Colonic mucosa (tissue), 4 donors: ENCODE data around the gene NHLH1. TPM values are rescaled to one million over a fixed set of nuclear protein-coding genes. Genes with fewer than 3 reads are reported as not detected.
A peak's percentile ranks its signal among the peaks of the same experiment; 100 is the strongest.

ENCODE experiments used
- DNase-seq: peaks from one replicate; pipeline ENCODE4 v3.0.0-alpha.2; 2020
- H3K27ac ChIP-seq: fragments of 200-600 bp; one replicate; pipeline ENCODE4 v1.8.0; 2021
- H3K27me3 ChIP-seq: fragments of 200-600 bp; one replicate; pipeline ENCODE4 v1.8.0; 2021
- H3K36me3 ChIP-seq: fragments of 200-600 bp; one replicate; pipeline ENCODE4 v1.8.0; 2021
- H3K4me1 ChIP-seq: fragments of 200-600 bp; one replicate; pipeline ENCODE4 v1.8.0; 2021; ENCODE audit warnings: mild to moderate bottlenecking
- H3K4me3 ChIP-seq: fragments of 200-600 bp; one replicate; pipeline ENCODE4 v1.8.0; 2021
- H3K9ac ChIP-seq, 2 donors: one replicate each; pipeline ENCODE4 v1.7.0; 2013; ENCODE audit warnings: control low read depth in 2 of 2, low read depth in 2 of 2, low read length in 2 of 2
- H3K9me3 ChIP-seq: fragments of 200-600 bp; one replicate; pipeline ENCODE4 v1.8.0; 2021
- CTCF ChIP-seq: fragments of 200-600 bp; IDR thresholded peaks from one replicate; pipeline ENCODE4 v1.8.0; 2022; ENCODE audit warnings: antibody characterized with exemption, mild to moderate bottlenecking
- intact Hi-C: fragments of 100-400 bp; cut with DNase I; formaldehyde crosslinking; loops from one replicate; pipeline ENCODE4 v1.14.1; 2022
- total RNA-seq, 2 donors: library from RNA; stranded (reverse); fragmentation: NEBNext Ultra II Directional in 1 of 2; extraction: Animal tissue kit (Norgen Biotek cat#: 25700) in 1 of 2; gene quantifications; one replicate each; pipeline ENCODE4 v1.2.1, GENCODE V29; 2021
- donor health status: healthy.
- donor health status: DM: no; HTN: no; CAD: no.
- donor health status: DM: no; HTN: no; CAD: no.

NHLH1 gene
- total RNA-seq, 2 donors from 2014 or later = 0.12 TPM; not detected in 1

DNA sequence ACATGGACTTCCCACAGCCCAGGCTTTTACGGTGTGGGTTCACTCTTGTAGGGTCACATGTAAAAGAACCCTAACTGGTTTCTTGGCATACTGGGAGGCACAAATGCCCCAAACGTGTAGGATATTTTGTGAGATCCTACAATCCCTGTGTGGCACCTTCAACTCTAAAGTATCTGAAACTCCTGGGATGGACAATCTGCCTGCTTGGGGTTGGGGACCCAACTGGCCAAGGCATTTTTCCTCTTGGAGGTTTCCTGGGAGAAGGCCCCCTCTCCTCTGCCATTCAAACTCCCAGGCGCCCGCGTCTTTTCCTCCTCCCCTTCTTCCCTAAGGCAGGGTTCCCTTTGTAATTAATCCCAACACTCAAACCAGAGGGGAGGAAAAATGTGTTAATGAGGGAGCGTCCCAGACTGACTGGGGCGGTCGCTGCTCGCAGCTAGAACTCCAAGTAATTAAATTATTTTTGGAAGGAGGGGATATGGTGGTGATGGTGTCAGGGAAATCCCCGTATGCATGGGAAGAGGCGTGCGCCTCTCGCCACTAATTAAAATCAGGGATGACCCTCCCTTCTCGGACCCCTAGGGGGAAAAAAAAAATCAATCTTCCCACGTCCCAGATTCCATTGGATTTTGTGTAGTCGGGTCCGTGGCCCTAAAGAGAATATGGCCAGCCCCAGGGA is 32.8 kb downstream of the NHLH1 start:
- no peaks in the 10 kb centered on the region for H3K27me3 ChIP-seq
- H3K4me1 ChIP-seq = no peaks in the 10 kb centered on the region
- no peaks in the 10 kb centered on the region for H3K9me3 ChIP-seq
- H3K9ac ChIP-seq = peak overlapping the region in 1 of 2 donors; percentile 64
- peak overlapping the region; percentile 59 for H3K4me3 ChIP-seq
- H3K27ac ChIP-seq = no peak overlapping the region
- intact Hi-C loops = no loop called here
- no peak for TF ChIP-seq CTCF
- peak; percentile 15 for DNase-seq
- no peaks in the 10 kb centered on the region for H3K36me3 ChIP-seq

DNA sequence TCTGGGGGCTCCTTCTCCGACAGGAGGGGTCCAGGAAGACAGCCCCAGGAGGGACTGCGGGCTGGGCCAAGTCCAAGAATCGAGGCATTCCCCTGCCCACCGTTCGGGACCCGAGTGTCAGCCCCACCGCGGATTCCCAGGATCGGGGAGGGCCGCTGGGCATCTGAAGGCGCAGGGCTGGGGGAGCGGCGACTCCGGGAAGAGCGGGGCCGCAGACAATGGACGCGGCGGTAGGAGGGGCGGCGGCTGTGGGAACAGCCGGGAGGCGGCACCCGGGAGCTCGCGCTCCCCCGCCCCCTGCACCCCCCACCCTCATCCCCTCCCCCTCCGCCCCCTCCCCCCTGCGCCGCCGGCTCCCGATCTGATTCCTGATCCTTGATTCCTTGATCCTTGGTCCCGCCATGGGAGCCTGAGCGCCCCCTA is 33.4 kb downstream of the NHLH1 start, which contains the start of gene VANGL2:
Gene VANGL2 (plus strand): TSS at position 342 of the 423 bp plus-strand sequence. CDS start 15,274 bp downstream, outside the sequence.
- H3K27me3 ChIP-seq = no peaks in the 10 kb centered on the region
- no peak for TF ChIP-seq CTCF
- H3K9me3 ChIP-seq = no peaks in the 10 kb centered on the region
- H3K4me1 ChIP-seq = no peaks in the 10 kb centered on the region
- peak within 1 kb of the TSS; percentile 59 for H3K4me3 ChIP-seq
- peak within 1 kb of the TSS; percentile 60 to 70 for H3K9ac ChIP-seq
- peak; percentile 80 for DNase-seq
- intact Hi-C loops = no loop called here
- H3K27ac ChIP-seq = no peak within 1 kb of the TSS
- no peaks in the 10 kb centered on the region for H3K36me3 ChIP-seq

DNA sequence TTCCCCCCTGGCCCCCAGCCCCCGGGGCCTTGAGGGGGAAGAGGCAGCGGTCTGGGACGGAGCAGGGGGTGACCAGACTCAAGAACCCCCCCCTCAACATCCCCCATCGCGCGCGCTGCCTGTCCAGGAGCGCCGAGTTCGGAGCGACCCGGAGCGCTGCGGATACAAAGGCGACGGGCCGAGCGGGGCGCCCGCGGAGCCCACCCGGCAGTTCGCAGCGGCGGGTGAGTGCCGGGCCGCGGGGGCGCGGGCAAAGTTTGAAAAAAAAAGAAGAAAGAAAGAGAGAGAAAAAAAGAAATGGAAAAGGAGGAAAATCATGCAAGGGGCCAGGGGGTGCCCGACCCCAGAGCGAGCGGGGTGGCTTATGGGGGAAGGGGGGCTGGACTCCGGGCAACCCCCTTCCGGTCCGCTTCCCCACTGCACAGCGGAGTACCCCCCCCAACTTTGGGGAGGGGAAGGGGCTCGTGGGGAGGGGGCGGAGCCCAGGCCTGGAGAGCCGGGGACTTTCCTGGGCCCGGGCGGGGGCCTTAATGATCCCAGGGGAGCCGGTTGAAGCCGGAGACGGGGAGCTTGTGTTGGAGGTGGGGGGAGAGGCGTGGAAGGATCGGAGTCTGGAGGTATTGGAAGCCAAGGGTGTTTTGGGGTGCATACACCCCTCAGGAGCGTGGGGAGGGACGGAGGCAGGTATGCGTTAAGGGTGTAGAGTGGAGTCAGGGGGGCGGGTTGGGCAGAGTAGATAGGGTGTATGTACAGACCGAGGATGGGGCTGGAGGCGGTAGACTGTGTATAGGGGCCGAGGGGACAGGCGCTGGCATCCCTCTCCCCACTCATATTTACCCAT is 34.0 kb downstream of the NHLH1 start:
- peak; percentile 35 for DNase-seq
- H3K4me1 ChIP-seq = no peaks in the 10 kb centered on the region
- no peaks in the 10 kb centered on the region for H3K9me3 ChIP-seq
- peak overlapping the region; percentile 60 to 70 for H3K9ac ChIP-seq
- no peak overlapping the region for H3K27ac ChIP-seq
- peak overlapping the region; percentile 59 for H3K4me3 ChIP-seq
- no peaks in the 10 kb centered on the region for H3K36me3 ChIP-seq
- intact Hi-C loops = no loop called here
- H3K27me3 ChIP-seq = no peaks in the 10 kb centered on the region
- TF ChIP-seq CTCF = no peak

- Histone ChIP-seq H3K4me3 (peak overlapping the region; percentile 59), H3K9ac (peak overlapping the region; percentile 60 to 70), H3K9me3 (no peaks in the 10 kb centered on the region), H3K36me3 (no peaks in the 10 kb centered on the region), H3K27me3 (no peaks in the 10 kb centered on the region), H3K27ac (no peak overlapping the region), H3K4me1 (no peaks in the 10 kb centered on the region)
- TF ChIP-seq CTCF = no peak
- DNase-seq = peak; percentile 25
- intact Hi-C loops = no loop called here
These were observed 34.6 kb downstream of the NHLH1 start for GRCh38 chr1:160401487-160401805.

GRCh38 chr1:160402001-160402795 is 35.3 kb downstream of the NHLH1 start:
- no peaks in the 10 kb centered on the region for H3K4me1 ChIP-seq
- no peaks in the 10 kb centered on the region for H3K36me3 ChIP-seq
- intact Hi-C loops = no loop called here
- H3K9me3 ChIP-seq = no peaks in the 10 kb centered on the region
- H3K27ac ChIP-seq = no peak overlapping the region
- no peak overlapping the region for H3K4me3 ChIP-seq
- peak; percentile 13 for DNase-seq
- H3K9ac ChIP-seq = no peak overlapping the region
- no peak for TF ChIP-seq CTCF
- H3K27me3 ChIP-seq = no peaks in the 10 kb centered on the region
